GM23248 (cell line): ENCODE measurements around the gene S1PR5. TPM values are rescaled to one million over a fixed set of nuclear protein-coding genes. Genes with fewer than 3 reads are reported as not detected.
A peak's percentile ranks its signal among the peaks of the same experiment; 100 is the strongest.

Experiments used
- DNase-seq: peaks from one replicate; pipeline ENCODE4 v3.0.0-alpha.2; 2015
- H2AFZ ChIP-seq: fragments of 200-600 bp; sonication (generic); 2 replicates; pipeline ENCODE4 v1.6.1; 2016; ENCODE audit warnings: antibody characterized with exemption
- H3F3A ChIP-seq: fragments of 200-600 bp; sonication (generic); 2 replicates; pipeline ENCODE4 v1.6.1; 2016; ENCODE audit warnings: mild to moderate bottlenecking, antibody characterized with exemption, mixed run types; ENCODE audit not compliant: insufficient read depth
- H3K27ac ChIP-seq: fragments of 200-600 bp; sonication (generic); 2 replicates; pipeline ENCODE4 v1.5.1; 2016; ENCODE audit warnings: mild to moderate bottlenecking
- H3K27me3 ChIP-seq: fragments of 200-600 bp; sonication (generic); replicated peaks from 2 replicates; pipeline ENCODE4 v1.6.1; 2016; ENCODE audit warnings: mild to moderate bottlenecking; ENCODE audit not compliant: insufficient read depth
- H3K36me3 ChIP-seq: fragments of 200-600 bp; sonication (generic); 2 replicates; pipeline ENCODE4 v1.6.1; 2016; ENCODE audit warnings: low read depth, mild to moderate bottlenecking
- H3K4me1 ChIP-seq: fragments of 200-600 bp; sonication (generic); 2 replicates; pipeline ENCODE4 v1.6.1; 2016; ENCODE audit warnings: mild to moderate bottlenecking; ENCODE audit not compliant: insufficient read depth
- H3K4me2 ChIP-seq: fragments of 200-600 bp; sonication (generic); one replicate; pipeline ENCODE4 v1.6.1; 2016; ENCODE audit warnings: mild to moderate bottlenecking; ENCODE audit not compliant: unreplicated experiment
- H3K4me3 ChIP-seq: fragments of 200-600 bp; sonication (generic); 2 replicates; pipeline ENCODE4 v1.5.1; 2016; ENCODE audit warnings: mild to moderate bottlenecking
- H3K79me2 ChIP-seq: fragments of 200-600 bp; sonication (generic); 2 replicates; pipeline ENCODE4 v1.6.1; 2016; ENCODE audit warnings: mild to moderate bottlenecking; ENCODE audit not compliant: insufficient read depth
- H3K9ac ChIP-seq: fragments of 200-600 bp; sonication (generic); 2 replicates; pipeline ENCODE4 v1.6.1; 2016; ENCODE audit warnings: mild to moderate bottlenecking
- H3K9me2 ChIP-seq: fragments of 200-600 bp; sonication (generic); 2 replicates; pipeline ENCODE4 v1.6.1; 2016; ENCODE audit warnings: mixed run types, mild to moderate bottlenecking, moderate library complexity; ENCODE audit not compliant: insufficient read depth
- H3K9me3 ChIP-seq: fragments of 200-600 bp; sonication (generic); one replicate; pipeline ENCODE4 v1.6.1; 2017; ENCODE audit warnings: low read depth
- H4K20me1 ChIP-seq: fragments of 200-600 bp; sonication (generic); 2 replicates; pipeline ENCODE4 v1.6.0; 2016; ENCODE audit not compliant: insufficient read depth
- EZH2 ChIP-seq: fragments of 200-600 bp; sonication (generic); IDR thresholded peaks from 2 replicates; pipeline ENCODE4 v1.6.1; 2018; ENCODE audit warnings: antibody characterized with exemption, mild to moderate bottlenecking; ENCODE audit not compliant: insufficient read depth, poor library complexity, severe bottlenecking
- EZH2phosphoT487 ChIP-seq: fragments of 200-600 bp; sonication (generic); IDR thresholded peaks from 2 replicates; pipeline ENCODE4 v1.6.1; 2018; ENCODE audit warnings: antibody characterized with exemption, moderate library complexity, mild to moderate bottlenecking, low read depth; ENCODE audit not compliant: insufficient read depth
- WGBS, 2 experiments: methylation state at CpG; one replicate each; pipeline ENCODE4 v1.1.6; 2015 to 2017; ENCODE audit warnings: low lambda C conversion rate in 2 of 2, low coverage in 1 of 2; ENCODE audit errors: missing lambda C conversion rate in 2 of 2; 5-methylcytosine and 5-hydroxymethylcytosine counted together
- in situ Hi-C: fragments of 300-500 bp; cut with MboI; formaldehyde crosslinking; loops from 2 replicates; pipeline ENCODE4 v1.15.0; 2020
- polyA plus RNA-seq: library from polyadenylated mRNA; unstranded; fragments of >200 nt; fragmentation: Nextera tagmentation; extraction: Ambion mirVana; gene quantifications from 2 replicates; pipeline ENCODE4 v1.2.1, GENCODE V29; 2016
- total RNA-seq: library from RNA; depleted of rRNA; stranded (reverse); fragments of >200 nt; shearing (Covaris generic); gene quantifications from 2 replicates; pipeline ENCODE4 v1.2.3, GENCODE V29; 2014

Gene S1PR5
- total and polyA plus RNA-seq, 2 experiments from 2014 or later = 1.6 to 1.8 TPM

DNA sequence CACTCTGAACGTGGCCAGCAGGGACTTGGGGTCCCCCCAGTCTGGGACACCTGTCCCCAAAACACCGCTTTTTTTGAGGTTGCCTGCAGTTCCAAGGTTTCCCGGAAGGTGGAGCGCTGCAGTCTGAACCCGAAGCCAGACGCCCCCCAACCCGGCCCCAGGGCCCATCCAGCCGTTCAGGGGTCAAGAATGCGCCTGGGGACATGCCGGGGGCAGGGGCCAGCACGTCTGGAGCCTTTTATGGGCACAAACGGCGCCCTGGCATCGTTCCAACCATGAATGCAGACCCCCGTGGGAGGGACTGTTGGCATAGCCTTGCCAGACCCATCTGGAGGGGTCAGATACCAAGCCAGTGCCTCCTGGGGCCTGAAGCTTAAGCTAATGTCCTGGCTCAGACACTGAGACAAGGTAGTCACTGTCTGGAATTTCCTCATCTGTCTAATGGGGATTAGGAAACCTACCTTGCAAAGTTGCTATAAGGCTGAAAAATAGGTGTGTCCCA lies 6.9 kb downstream of the S1PR5 start:
- no peaks in the 10 kb centered on the region for H3K36me3 ChIP-seq
- H3K4me2 ChIP-seq = peak overlapping the region; percentile 14
- H3K4me3 ChIP-seq = no peak overlapping the region
- WGBS, 2 experiments = 9 to 13% methylated on average over 14 of the region's 15 CpGs
- 0 out of 2 replicates have a peak, but pooled peaks cover 3% of the 10 kb centered on the region for H3F3A ChIP-seq
- H4K20me1 ChIP-seq = no peaks in the 10 kb centered on the region
- TF ChIP-seq EZH2phosphoT487 (no peak), EZH2 (no peak)
- H3K27ac ChIP-seq = no peak overlapping the region
- no peaks in the 10 kb centered on the region for H3K79me2 ChIP-seq
- no peaks in the 10 kb centered on the region for H3K4me1 ChIP-seq
- no peak overlapping the region for H3K9ac ChIP-seq
- peaks cover 12% of the 10 kb centered on the region; the same call in 1 of the 2 replicates for H3K27me3 ChIP-seq
- H3K9me2 ChIP-seq = no peaks in the 10 kb centered on the region
- peak; percentile 30 for DNase-seq
- no peak overlapping the region for H2AFZ ChIP-seq
- no peaks in the 10 kb centered on the region for H3K9me3 ChIP-seq
- in situ Hi-C loops = no loop called here

DNA sequence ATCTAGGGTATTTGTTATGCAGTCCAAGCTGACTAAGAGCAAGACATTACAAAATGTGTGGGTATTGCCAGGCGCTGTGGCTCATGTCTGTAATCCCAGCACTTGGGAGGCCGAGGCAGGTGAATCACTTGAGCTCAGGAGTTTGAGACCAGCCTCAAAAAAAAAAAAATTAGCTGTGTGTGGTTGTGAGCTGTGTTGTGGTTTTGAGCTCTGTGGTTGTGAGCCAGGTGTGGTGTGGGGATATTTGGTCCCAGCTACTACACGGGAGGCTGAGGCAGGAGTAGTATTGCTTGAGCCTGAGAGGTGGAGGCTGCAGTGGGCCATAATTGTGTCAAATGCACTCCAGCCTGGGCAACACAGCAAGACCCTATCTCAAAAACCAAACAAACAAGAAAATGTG lies 8.5 kb downstream of the S1PR5 start:
- no peak overlapping the region for H2AFZ ChIP-seq
- no peaks in the 10 kb centered on the region for H3K4me1 ChIP-seq
- no peak overlapping the region for H3K27ac ChIP-seq
- no peak overlapping the region for H3K4me2 ChIP-seq
- TF ChIP-seq EZH2 (no peak), EZH2phosphoT487 (no peak)
- no peak overlapping the region for H3K4me3 ChIP-seq
- H3K79me2 ChIP-seq = no peaks in the 10 kb centered on the region
- H3K9ac ChIP-seq = no peak overlapping the region
- no peaks in the 10 kb centered on the region for H4K20me1 ChIP-seq
- in situ Hi-C loops = no loop called here
- H3K9me2 ChIP-seq = no peaks in the 10 kb centered on the region
- 57 to 67% methylated on average over 3 of the region's 3 CpGs for WGBS, 2 experiments
- H3K36me3 ChIP-seq = no peaks in the 10 kb centered on the region
- DNase-seq = no peak
- H3K27me3 ChIP-seq = peaks cover 8% of the 10 kb centered on the region; the same call in 1 of the 2 replicates
- H3F3A ChIP-seq = 0 out of 2 replicates have a peak, but pooled peaks cover 3% of the 10 kb centered on the region
- no peaks in the 10 kb centered on the region for H3K9me3 ChIP-seq

DNA sequence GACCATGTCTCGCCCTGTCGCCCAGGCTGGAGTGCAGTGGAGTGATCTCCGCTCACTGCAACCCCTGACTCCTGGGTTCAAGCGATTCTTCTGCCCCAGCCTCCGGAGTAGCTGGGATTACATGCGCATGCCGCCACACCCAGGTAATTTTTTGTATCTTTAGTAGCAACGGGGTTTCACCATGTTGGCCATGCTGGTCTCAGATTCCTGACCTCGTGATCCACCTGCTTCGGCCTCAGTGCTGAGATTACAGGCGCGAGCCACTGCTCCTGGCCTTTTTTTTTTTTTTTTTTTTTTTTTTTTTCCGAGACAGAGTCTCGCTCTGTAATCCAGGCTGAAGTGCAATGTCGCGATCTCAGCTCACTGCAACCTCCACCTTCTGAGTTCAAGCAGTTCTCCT lies 9.2 kb downstream of the S1PR5 start:
- Histone ChIP-seq H3K36me3 (no peaks in the 10 kb centered on the region), H3K4me3 (no peak overlapping the region), H3F3A (0 out of 2 replicates have a peak, but pooled peaks cover 3% of the 10 kb centered on the region), H3K79me2 (no peaks in the 10 kb centered on the region), H3K9ac (no peak overlapping the region), H3K4me2 (no peak overlapping the region), H3K27me3 (peaks cover 1% of the 10 kb centered on the region; the same call in 1 of the 2 replicates), H3K9me2 (no peaks in the 10 kb centered on the region), H2AFZ (no peak overlapping the region), H3K9me3 (no peaks in the 10 kb centered on the region), H4K20me1 (no peaks in the 10 kb centered on the region), H3K27ac (no peak overlapping the region), H3K4me1 (no peaks in the 10 kb centered on the region)
- in situ Hi-C loops = no loop called here
- WGBS, 2 experiments = 83 to 86% methylated on average over 15 to 16 of the region's 16 CpGs
- no peak for TF ChIP-seq EZH2phosphoT487
- no peak for TF ChIP-seq EZH2
- DNase-seq = no peak

DNA sequence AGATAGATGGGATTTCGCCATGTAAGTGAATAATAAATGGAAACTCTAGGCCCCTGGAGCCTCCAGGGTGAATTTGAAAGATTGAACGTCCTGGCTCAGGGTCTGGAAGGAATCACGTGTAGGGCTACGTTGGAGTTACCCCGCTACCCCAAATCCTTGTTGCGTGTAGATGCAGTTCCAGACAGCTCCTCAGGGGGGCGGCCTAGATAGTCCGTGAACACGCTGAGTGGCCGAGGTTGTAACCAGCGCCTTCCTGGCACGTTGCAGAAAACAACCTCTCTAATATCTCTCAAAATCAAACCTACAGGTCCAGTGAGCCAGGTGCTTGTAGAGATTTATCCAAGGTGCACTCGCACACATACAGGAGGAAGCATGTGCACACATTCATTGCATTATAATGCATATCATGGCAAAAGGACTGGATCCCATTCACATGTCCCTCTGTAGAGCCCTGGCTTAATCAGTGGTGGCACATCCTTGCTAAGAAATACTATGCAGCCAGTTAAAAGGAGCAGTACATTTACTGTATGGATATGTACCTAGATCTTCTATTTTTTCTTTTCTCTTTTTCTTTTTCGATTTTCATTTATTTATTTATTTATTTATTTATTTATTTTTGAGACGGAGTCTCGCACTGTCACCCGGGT lies 11.5 kb downstream of the S1PR5 start:
- Histone ChIP-seq H3K9me3 (no peaks in the 10 kb centered on the region), H4K20me1 (no peaks in the 10 kb centered on the region), H3K36me3 (no peaks in the 10 kb centered on the region), H3K4me2 (no peak overlapping the region), H3K4me1 (no peaks in the 10 kb centered on the region), H3K79me2 (peaks cover 16% of the 10 kb centered on the region), H3F3A (no peaks in the 10 kb centered on the region), H3K9me2 (no peaks in the 10 kb centered on the region), H3K27ac (no peak overlapping the region), H3K9ac (no peak overlapping the region), H2AFZ (no peak overlapping the region), H3K4me3 (no peak overlapping the region), H3K27me3 (no peaks in the 10 kb centered on the region)
- WGBS, 2 experiments = 30 to 31% methylated on average over 17 of the region's 17 CpGs
- no peak for TF ChIP-seq EZH2
- TF ChIP-seq EZH2phosphoT487 = no peak
- in situ Hi-C loops = no loop called here
- peak; percentile 82 for DNase-seq
